Mesodermal cell (in vitro differentiated cells): Measurements from ENCODE around the gene OR8B8.
"Not testable (repeated sequence)": the region's sequence is repeated elsewhere in the genome, so short reads cannot be mapped to it uniquely, and the experiment has no call there.

Source experiments
- H3K27ac ChIP-seq: 2 replicates; pipeline ENCODE4 v1.7.0; 2013; ENCODE audit warnings: mild to moderate bottlenecking, low read depth, low read length, moderate library complexity; ENCODE audit not compliant: severe bottlenecking
- H3K36me3 ChIP-seq: 2 replicates; pipeline ENCODE4 v1.7.1; 2013; ENCODE audit warnings: mild to moderate bottlenecking, low read length, moderate library complexity; ENCODE audit not compliant: control insufficient read depth, insufficient read depth
- H3K4me1 ChIP-seq: one replicate; pipeline ENCODE4 v1.7.1; 2013; ENCODE audit warnings: mild to moderate bottlenecking, low read length; ENCODE audit not compliant: insufficient read depth, control insufficient read depth, poor library complexity, severe bottlenecking
- H3K4me3 ChIP-seq: 2 replicates; pipeline ENCODE4 v1.7.0; 2013; ENCODE audit warnings: low read length, control low read depth, mild to moderate bottlenecking; ENCODE audit not compliant: insufficient read depth, poor library complexity, severe bottlenecking; ENCODE audit errors: extremely low read depth
- H3K9me3 ChIP-seq: 2 replicates; pipeline ENCODE4 v1.7.1; 2013; ENCODE audit warnings: mild to moderate bottlenecking, low read length, moderate library complexity; ENCODE audit not compliant: control insufficient read depth
- WGBS, 2 experiments: methylation state at CpG; one replicate each; pipeline ENCODE4 v1.1.5; 2013; ENCODE audit warnings: missing lambda C conversion rate in 2 of 2; ENCODE audit not compliant: insufficient coverage in 2 of 2; 5-methylcytosine and 5-hydroxymethylcytosine counted together

OR8B8 gene

DNA sequence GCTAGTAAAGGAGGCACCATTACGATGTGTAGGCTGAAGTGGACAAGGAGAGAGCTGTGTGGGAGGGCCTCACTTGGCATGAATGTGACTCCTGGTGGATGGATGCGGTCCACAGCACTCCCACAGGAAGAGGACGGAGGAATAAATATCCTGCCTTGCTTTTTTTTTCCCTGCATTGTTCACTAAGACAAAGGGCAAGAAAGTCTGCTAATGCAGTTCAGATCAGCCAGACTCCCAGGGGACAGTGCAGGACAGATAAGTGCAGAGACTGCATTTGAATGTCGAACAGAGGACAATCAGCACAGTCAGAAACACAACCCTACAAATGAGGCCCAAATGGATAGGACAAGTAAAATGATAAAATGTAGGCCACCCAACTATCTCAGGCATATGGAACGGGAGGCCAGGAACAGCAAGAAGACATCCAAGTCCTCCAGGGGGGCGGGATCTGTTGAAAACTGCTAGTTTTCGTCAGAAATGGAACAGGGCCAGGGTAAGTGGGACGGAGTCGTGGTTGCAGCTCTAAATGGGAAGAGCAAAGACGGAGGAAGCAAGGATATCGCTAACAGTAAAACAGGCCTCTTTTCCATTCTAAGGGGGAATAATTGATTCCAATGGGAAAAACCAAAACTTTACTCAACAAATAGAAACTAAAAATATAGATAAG is 25.2 kb upstream of the OR8B8 start:
- Histone ChIP-seq H3K4me3 (no peak overlapping the region), H3K27ac (no peak overlapping the region), H3K36me3 (no peaks in the 10 kb centered on the region), H3K4me1 (no peaks in the 10 kb centered on the region), H3K9me3 (no peaks in the 10 kb centered on the region)
- 88 to 92% methylated on average over 7 of the region's 11 CpGs for WGBS, 2 experiments

DNA sequence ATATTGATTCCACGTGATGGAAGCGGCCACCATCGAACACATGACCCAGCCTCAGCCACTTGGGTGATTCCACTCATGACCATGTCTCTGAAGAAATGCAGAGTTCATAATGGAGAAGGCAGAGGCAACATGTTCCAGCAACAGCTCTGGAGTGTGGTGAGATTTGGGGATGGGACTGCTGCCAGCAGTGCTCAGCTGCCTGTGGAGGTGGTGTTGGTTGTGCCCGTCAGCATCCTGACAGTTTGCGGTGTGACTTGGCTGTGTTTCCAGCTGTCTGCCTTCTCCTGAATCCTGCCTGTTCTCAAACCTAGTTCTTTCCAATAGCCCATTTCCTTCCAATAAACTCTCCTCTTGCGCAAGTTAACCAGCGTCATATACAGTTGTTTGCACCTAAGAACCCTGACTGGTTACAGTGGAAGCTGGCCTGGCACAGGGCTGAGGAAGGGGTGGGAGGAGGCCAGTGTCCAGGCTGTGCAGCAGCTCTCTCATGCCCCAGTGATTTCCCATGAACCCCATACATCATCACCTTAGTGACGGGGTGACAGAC is 22.0 kb upstream of the OR8B8 start:
- no peak overlapping the region for H3K27ac ChIP-seq
- H3K36me3 ChIP-seq = no peaks in the 10 kb centered on the region
- H3K4me3 ChIP-seq = no peak overlapping the region
- no peaks in the 10 kb centered on the region for H3K9me3 ChIP-seq
- no peaks in the 10 kb centered on the region for H3K4me1 ChIP-seq
- WGBS, 2 experiments = 88 to 98% methylated on average over 4 to 5 of the region's 8 CpGs

DNA sequence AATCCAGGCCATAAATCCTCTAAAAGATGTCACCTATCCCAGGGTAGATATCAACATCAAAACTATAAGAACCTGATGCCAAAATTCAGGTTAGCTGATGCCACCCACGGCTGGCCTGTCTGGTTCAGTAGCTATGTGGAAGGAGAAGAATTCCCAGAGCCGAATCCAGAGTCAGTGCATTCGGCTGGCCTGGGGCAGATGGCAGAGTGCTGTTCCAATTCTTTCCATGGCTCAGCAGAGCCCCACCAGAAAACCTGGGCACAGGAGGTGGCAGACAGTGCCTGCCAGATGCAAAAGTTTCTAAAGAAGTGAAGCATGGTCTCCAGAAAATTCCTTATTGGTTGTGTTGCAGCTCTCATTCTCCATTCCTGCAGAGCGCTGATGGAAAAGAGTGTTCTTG is 19.9 kb upstream of the OR8B8 start:
- Histone ChIP-seq H3K36me3 (no peaks in the 10 kb centered on the region), H3K27ac (no peak overlapping the region), H3K4me1 (no peaks in the 10 kb centered on the region), H3K4me3 (no peak overlapping the region), H3K9me3 (no peaks in the 10 kb centered on the region)
- 89 to 91% methylated on average over 4 of the region's 4 CpGs for WGBS, 2 experiments

DNA sequence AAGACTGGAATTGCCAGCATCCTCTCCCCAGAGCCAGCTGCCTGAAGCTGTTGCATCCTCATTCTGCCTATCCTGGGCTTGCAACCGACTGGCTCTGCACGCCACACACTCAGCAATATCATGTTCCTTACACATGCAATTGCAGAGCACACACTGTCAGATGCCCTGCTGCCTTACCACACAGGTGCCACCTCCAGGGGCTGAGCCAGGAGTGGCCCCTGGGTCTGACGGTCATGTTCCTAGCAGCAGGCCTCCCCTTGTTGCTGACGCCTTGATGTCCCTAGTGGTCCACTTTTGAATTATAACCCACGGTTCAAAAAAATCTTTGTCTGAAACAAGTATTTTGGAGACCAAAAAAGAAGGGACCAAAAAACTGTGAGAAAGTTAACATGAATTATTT is 18.5 kb upstream of the OR8B8 start:
- no peak overlapping the region for H3K4me3 ChIP-seq
- no peaks in the 10 kb centered on the region for H3K36me3 ChIP-seq
- H3K9me3 ChIP-seq = no peaks in the 10 kb centered on the region
- 91 to 93% methylated on average over 3 to 4 of the region's 5 CpGs for WGBS, 2 experiments
- H3K4me1 ChIP-seq = no peaks in the 10 kb centered on the region
- H3K27ac ChIP-seq = no peak overlapping the region

DNA sequence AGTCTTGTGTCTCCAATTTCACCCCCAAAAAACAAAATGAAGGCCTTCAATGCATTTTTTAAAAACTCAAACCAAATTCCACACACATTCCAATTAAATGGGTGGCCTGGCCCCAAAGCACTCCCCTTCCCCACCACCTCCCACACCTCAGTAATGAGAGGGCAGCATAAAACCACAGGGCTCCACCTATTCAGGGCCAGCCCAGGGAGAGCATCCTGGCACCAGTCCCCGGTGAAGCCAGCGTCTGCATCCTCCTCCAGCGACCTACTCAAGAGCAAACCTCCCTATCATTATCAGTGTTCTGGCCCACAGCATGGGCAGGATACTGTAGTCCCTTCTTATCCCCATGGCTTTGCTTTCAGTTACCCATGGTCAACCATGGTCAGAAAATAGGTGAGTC is 17.8 kb upstream of the OR8B8 start:
- no peaks in the 10 kb centered on the region for H3K36me3 ChIP-seq

DNA sequence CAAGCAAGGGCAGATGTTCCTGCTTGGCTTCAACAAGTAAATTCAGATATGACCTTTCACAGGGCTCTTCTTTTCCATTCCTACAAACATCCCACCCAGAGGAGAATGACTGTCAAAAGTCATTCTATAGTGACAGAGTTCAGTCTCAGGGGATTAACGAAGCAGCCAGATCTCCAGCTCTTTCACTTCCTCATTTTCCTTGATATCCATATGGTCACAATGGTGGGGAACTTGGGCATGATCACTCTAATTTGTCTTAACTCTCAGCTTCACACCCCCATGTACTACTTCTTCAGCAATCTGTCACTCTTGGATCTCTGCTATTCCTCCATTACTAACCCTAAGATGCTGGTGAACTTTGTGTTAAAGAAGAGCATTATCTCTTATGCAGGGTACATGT is 15.0 kb upstream of the OR8B8 start:
- H3K27ac ChIP-seq = no peak overlapping the region
- WGBS, 2 experiments = no CpG with 5 or more reads among the region's 1 CpG
- no peaks in the 10 kb centered on the region for H3K36me3 ChIP-seq
- H3K4me1 ChIP-seq = no peaks in the 10 kb centered on the region
- H3K9me3 ChIP-seq = no peaks in the 10 kb centered on the region
- H3K4me3 ChIP-seq = no peak overlapping the region

More for the DNA sequence above, 17.8 kb upstream of the OR8B8 start:
- Histone ChIP-seq H3K27ac (no peak overlapping the region), H3K4me1 (no peaks in the 10 kb centered on the region), H3K9me3 (no peaks in the 10 kb centered on the region), H3K4me3 (no peak overlapping the region)
- 81% methylated on average over 3 of the region's 3 CpGs; no CpG with 5 or more reads in 1 of the 2 experiments for WGBS, 2 experiments

DNA sequence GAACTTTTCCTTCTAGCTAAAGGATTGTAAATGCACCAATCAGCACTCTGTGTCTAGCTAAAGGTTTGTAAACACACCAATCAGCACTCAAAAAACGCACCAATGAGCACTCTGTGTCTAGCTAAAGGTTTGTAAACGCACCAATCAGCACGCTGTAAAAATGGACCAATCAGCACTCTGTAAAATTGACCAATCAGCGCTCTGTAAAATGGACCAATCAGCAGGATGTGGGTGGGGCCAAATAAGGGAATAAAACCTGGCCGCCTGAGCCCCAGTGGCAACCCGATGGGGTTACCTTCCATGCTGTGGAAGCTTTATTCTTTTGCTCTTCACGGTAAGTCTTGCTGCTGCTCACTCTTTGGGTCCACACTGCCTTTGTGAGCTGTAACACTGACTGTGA is 13.9 kb upstream of the OR8B8 start:
- not testable (repeated sequence) for H3K36me3 ChIP-seq, H3K9me3 ChIP-seq, H3K27ac ChIP-seq, H3K4me3 ChIP-seq, H3K4me1 ChIP-seq
- WGBS, 2 experiments = 92 to 96% methylated on average over 6 to 7 of the region's 7 CpGs

DNA sequence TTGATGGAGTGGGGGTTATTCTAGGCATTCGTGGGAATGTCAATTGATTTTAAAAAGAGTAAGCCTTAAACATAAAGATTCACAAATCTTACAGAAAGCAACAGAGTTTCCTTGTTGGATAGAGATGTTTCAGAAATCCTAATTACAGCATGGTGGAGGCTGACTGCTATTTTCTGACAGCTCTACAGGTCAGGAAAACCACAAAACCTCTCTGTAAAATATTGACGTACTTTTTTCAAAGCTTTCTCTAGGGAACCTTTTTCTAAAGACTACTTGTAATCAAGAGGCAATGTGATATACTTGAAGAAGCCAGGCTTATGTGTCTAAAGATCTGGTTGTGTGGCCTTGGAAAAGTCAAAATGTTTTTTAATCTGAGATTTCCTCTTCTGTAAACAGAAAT is 9.1 kb upstream of the OR8B8 start:
- WGBS, 2 experiments = no CpG with 5 or more reads among the region's 2 CpGs
- Histone ChIP-seq H3K4me1 (no peaks in the 10 kb centered on the region), H3K9me3 (no peaks in the 10 kb centered on the region), H3K36me3 (no peaks in the 10 kb centered on the region), H3K4me3 (no peak overlapping the region), H3K27ac (no peak overlapping the region)

DNA sequence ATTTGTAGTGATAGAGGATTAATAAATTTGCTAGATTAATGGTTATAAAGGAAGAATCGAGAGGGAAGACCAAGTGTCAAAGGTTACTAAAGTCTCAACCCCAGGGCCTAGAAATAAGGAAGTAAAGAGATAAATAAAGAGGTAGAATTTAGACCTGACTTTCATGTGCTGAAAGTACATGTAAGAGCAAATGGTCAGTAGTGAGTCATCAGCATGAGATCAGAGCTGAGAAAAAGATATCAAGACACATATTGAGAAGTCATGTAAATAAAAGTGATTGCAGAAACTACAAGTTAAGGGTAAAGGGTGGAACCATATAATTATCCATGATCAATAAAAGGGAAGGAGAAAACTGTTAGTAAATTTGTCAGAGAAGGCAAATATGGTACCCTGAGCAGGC is 1.4 kb upstream of the OR8B8 start:
- H3K4me1 ChIP-seq = no peaks in the 10 kb centered on the region
- H3K36me3 ChIP-seq = no peaks in the 10 kb centered on the region
- no peak overlapping the region for H3K27ac ChIP-seq
- H3K9me3 ChIP-seq = no peaks in the 10 kb centered on the region
- WGBS, 2 experiments = 67 to 91% methylated on average over 1 of the region's 1 CpG
- no peak overlapping the region for H3K4me3 ChIP-seq

DNA sequence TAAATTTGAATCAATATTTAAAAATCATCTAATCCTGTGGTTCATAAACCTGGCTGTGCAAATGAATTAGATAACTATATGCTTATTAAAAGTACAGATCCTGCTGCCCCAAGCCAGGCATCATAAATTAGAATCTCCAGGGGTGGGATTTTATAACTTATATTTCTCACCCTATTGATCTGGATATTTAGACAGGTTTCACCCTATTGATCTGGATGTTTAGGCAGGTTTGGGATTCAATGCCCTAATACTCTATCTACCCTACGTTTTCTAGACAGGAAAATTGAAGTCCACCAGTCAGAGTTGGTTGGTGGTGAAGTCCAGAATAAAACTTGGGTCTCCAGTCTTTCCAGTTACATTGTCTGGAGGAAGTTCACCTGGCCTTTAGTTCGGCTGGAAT is 2.6 kb downstream of the OR8B8 start:
- 69 to 100% methylated on average over 1 of the region's 2 CpGs for WGBS, 2 experiments
- Histone ChIP-seq H3K27ac (no peak overlapping the region), H3K4me1 (no peaks in the 10 kb centered on the region), H3K36me3 (no peaks in the 10 kb centered on the region), H3K9me3 (no peaks in the 10 kb centered on the region), H3K4me3 (no peak overlapping the region)

DNA sequence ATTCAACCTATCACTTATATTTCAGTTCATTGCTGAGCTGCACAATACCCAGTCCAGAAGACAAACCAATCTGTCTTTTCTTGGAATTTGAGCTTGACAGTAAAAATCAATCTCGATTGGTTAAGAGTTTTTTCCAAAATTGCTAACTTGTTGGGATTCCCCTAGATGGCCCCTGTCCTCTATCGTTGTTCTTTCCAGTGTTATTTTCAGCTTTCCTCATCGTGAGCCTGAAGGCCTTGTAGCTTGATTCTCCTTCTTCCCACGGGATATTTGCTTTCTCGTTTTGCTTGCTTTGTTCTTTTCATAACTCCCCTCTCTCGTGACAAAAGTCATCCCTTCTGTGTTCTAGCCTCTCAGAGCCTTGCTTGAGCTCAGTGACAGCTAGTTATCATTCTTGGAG is 3.1 kb downstream of the OR8B8 start:
- 78 to 83% methylated on average over 6 of the region's 6 CpGs for WGBS, 2 experiments
- Histone ChIP-seq H3K36me3 (no peaks in the 10 kb centered on the region), H3K27ac (no peak overlapping the region), H3K4me1 (no peaks in the 10 kb centered on the region), H3K9me3 (no peaks in the 10 kb centered on the region), H3K4me3 (no peak overlapping the region)
